Ascending aorta (tissue), 2 donors: ENCODE measurements around the gene SWT1. TPM values are rescaled to one million over a fixed set of nuclear protein-coding genes. Genes with fewer than 3 reads are reported as not detected.

Experiments
- DNase-seq, 2 donors: peaks; one replicate each; pipeline ENCODE4 v3.0.0-alpha.2; 2019; ENCODE audit warnings: low spot score in 2 of 2
- H3K27ac ChIP-seq, 2 donors: fragments of 200-600 bp; sonication (generic); one replicate each; pipeline ENCODE4 v1.5.1; 2016 to 2017; ENCODE audit warnings: mild to moderate bottlenecking in 1 of 2
- H3K27me3 ChIP-seq: fragments of 200-600 bp; sonication (generic); one replicate; pipeline ENCODE4 v1.5.1; 2017
- H3K36me3 ChIP-seq, 2 donors: fragments of 200-600 bp; sonication (generic); one replicate each; pipeline ENCODE4 v1.5.1; 2016
- H3K4me1 ChIP-seq, 2 donors: fragments of 200-600 bp; sonication (generic); one replicate each; pipeline ENCODE4 v1.5.1; 2016 to 2017; ENCODE audit warnings: mild to moderate bottlenecking in 1 of 2
- H3K4me3 ChIP-seq, 2 donors: fragments of 200-600 bp; sonication (generic); one replicate each; pipeline ENCODE4 v1.5.1; 2016 to 2017; ENCODE audit warnings: mild to moderate bottlenecking in 1 of 2
- H3K9me3 ChIP-seq, 2 donors: fragments of 200-600 bp; sonication (generic); one replicate each; pipeline ENCODE4 v1.5.1; 2016
- CTCF ChIP-seq, 3 experiments: fragments of 200-600 bp in 2 of 3; fragments of 450-650 bp in 1 of 3; sonication (generic) in 2 of 3; IDR thresholded peaks; one replicate each; pipeline ENCODE4 v1.5.1; 2016 to 2019; ENCODE audit warnings: antibody characterized with exemption in 3 of 3, mild to moderate bottlenecking in 1 of 3, moderate library complexity in 1 of 3
- intact Hi-C: fragments of 100-400 bp; cut with DNase I; formaldehyde crosslinking; loops from one replicate; pipeline ENCODE4 v1.15.1; 2023
- total RNA-seq: library from RNA; depleted of rRNA; stranded (reverse); fragments of >200 nt; gene quantifications from one replicate; pipeline ENCODE4 v1.1.0, GENCODE V29; 2016

Gene SWT1
- total RNA-seq, 1 donor from 2014 or later, result 0.43 TPM

- Histone ChIP-seq H3K27ac (no peak overlapping the region), H3K27me3 (no peaks in the 10 kb centered on the region), H3K36me3 (no peaks in the 10 kb centered on the region), H3K4me1 (no peaks in the 10 kb centered on the region), H3K9me3 (no peaks in the 10 kb centered on the region), H3K4me3 (no peak overlapping the region)
- no peak for TF ChIP-seq CTCF (IDR thresholded peaks at IDR 0.05)
- intact Hi-C loops, result no loop called here
- no peak for DNase-seq
Observed at GRCh38 chr1:185268352-185268751, 111.4 kb downstream of the SWT1 start.

- Histone ChIP-seq H3K9me3 (no peaks in the 10 kb centered on the region), H3K4me3 (no peak overlapping the region), H3K4me1 (no peaks in the 10 kb centered on the region), H3K27ac (no peak overlapping the region), H3K36me3 (peaks cover 0 to under 1% of the 10 kb centered on the region in 2 donors), H3K27me3 (no peaks in the 10 kb centered on the region)
- no peak for TF ChIP-seq CTCF (IDR thresholded peaks at IDR 0.05)
- no peak for DNase-seq
- intact Hi-C loops, result no loop called here
Observed at GRCh38 chr1:185271921-185272320, 115.0 kb downstream of the SWT1 start.

GRCh38 chr1:185279571-185279970, 122.6 kb downstream of the SWT1 start:
- Histone ChIP-seq H3K9me3 (no peaks in the 10 kb centered on the region), H3K27me3 (no peaks in the 10 kb centered on the region)
- TF ChIP-seq CTCF (IDR thresholded peaks at IDR 0.05), result no peak

GRCh38 chr1:185280589-185280988, 123.6 kb downstream of the SWT1 start:
- intact Hi-C loops, result no loop called here

More at GRCh38 chr1:185279571-185279970, 122.6 kb downstream of the SWT1 start:
- no peak for DNase-seq
- Histone ChIP-seq H3K4me1 (no peaks in the 10 kb centered on the region), H3K4me3 (no peak overlapping the region), H3K36me3 (peaks cover 0 to 14% of the 10 kb centered on the region in 2 donors), H3K27ac (no peak overlapping the region)
- intact Hi-C loops, result no loop called here

GRCh38 chr1:185281245-185281644, 124.3 kb downstream of the SWT1 start:
- no peak for DNase-seq
- TF ChIP-seq CTCF (IDR thresholded peaks at IDR 0.05), result no peak
- Histone ChIP-seq H3K27ac (no peak overlapping the region), H3K27me3 (no peaks in the 10 kb centered on the region), H3K9me3 (no peaks in the 10 kb centered on the region), H3K36me3 (peaks cover 0 to 14% of the 10 kb centered on the region in 2 donors), H3K4me3 (no peak overlapping the region), H3K4me1 (no peaks in the 10 kb centered on the region)
- intact Hi-C loops, result no loop called here

More at GRCh38 chr1:185280589-185280988, 123.6 kb downstream of the SWT1 start:
- Histone ChIP-seq H3K36me3 (peaks cover 0 to 14% of the 10 kb centered on the region in 2 donors), H3K9me3 (no peaks in the 10 kb centered on the region), H3K4me3 (no peak overlapping the region), H3K27ac (no peak overlapping the region), H3K4me1 (no peaks in the 10 kb centered on the region), H3K27me3 (no peaks in the 10 kb centered on the region)
- no peak for TF ChIP-seq CTCF (IDR thresholded peaks at IDR 0.05)
- DNase-seq, result no peak

- H3K9me3 ChIP-seq, result no peaks in the 10 kb centered on the region
- H3K36me3 ChIP-seq, result peaks cover 0 to 8% of the 10 kb centered on the region in 2 donors
- no peaks in the 10 kb centered on the region for H3K27me3 ChIP-seq
- no peaks in the 10 kb centered on the region for H3K4me1 ChIP-seq
- H3K27ac ChIP-seq, result no peak overlapping the region
- DNase-seq, result no peak
- TF ChIP-seq CTCF (IDR thresholded peaks at IDR 0.05), result no peak
- intact Hi-C loops, result no loop called here
- no peak overlapping the region for H3K4me3 ChIP-seq
Observed at GRCh38 chr1:185284116-185284515, 127.1 kb downstream of the SWT1 start.
